HG03442 (cell line): Measurements from ENCODE around the gene PRR23B.

ENCODE experiments used
- ATAC-seq: cut with Tn5 transposase; IDR thresholded peaks from one replicate; pipeline ENCODE4 v1.9.1; 2021; ENCODE audit warnings: mild to moderate bottlenecking, moderate library complexity; ENCODE audit not compliant: unreplicated experiment

The PRR23B gene

DNA sequence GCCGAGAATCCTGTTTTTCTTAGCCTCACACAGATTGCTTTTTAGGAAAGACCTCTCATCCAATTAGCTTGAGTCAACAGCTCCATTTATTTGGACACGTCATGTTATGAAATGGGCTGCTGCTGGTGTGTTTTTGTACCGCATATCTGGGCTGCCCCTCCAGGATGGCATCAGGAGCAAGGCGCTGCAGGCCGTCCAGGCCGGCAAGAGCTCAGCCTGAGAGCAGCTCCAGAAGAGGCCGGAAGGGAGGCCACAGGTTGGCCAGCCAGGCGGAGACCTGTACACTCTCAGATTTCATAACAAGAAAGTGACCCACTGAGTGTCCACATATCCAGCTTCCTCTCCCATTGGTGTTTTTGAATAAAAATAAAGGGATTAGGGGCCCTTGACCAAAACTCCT, 45.4 kb downstream of the PRR23B start:
- no peak for ATAC-seq

DNA sequence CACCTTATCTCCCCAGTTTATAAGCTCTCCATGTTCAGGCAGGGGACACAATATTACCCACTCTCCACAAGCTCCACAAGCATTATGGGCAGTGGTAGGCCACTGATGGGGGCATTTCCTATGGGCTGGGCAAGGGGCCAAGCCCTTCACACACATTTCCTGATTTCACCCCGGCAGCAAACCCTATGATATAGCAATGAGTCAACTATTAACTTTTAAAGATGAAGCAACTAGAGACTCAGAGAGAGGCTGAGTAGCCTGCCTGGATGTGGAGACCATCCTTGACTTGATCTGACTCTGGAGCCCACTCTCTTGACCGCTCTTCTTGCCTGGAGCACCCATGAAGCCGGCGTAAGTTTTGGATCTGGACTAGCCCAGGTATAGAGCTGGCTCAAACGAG, 46.3 kb downstream of the PRR23B start:
- ATAC-seq = no peak

GRCh38 chr3:138972941-138973340, 47.8 kb downstream of the PRR23B start:
- no peak for ATAC-seq

- no peak for ATAC-seq
Measured at GRCh38 chr3:138971766-138972320, 48.9 kb downstream of the PRR23B start.
